ENCODE results near the gene RGPD8.
"Not testable (repeated sequence)": the region's sequence is repeated elsewhere in the genome, so short reads cannot be mapped to it uniquely, and the experiment has no call there.

DNA sequence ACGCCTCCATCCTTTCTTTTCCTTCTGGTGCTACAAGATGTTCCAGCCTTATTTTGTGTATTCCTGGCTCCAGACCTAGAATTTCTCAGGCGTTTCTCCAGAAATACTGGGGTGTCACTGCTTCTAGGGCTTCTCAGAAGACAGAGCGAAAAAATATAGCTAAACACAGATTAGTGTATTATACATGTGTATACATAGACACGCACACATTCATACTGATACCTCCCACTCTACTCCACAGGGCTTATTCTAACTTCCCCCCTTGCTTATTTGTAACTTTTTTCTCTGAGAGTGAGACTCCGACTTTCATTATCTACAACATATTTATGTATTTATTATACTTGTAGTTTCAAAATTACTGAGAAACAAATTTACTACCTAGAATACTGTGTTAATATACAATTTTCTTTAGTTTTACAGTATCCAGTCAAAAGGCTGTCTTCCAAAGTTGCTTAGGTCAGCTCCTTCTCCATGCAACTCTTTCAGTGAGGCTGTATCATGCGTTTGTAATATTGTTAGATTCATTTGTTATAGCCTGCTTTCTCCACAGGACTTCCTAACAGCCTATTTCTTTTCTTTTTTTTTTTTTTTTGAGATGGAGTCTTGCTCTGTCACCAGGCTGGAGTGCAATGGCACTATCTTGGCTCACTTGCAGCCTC lies 5.3 kb upstream of the RGPD8 start:
- TF ChIP-seq, protein P1, sequence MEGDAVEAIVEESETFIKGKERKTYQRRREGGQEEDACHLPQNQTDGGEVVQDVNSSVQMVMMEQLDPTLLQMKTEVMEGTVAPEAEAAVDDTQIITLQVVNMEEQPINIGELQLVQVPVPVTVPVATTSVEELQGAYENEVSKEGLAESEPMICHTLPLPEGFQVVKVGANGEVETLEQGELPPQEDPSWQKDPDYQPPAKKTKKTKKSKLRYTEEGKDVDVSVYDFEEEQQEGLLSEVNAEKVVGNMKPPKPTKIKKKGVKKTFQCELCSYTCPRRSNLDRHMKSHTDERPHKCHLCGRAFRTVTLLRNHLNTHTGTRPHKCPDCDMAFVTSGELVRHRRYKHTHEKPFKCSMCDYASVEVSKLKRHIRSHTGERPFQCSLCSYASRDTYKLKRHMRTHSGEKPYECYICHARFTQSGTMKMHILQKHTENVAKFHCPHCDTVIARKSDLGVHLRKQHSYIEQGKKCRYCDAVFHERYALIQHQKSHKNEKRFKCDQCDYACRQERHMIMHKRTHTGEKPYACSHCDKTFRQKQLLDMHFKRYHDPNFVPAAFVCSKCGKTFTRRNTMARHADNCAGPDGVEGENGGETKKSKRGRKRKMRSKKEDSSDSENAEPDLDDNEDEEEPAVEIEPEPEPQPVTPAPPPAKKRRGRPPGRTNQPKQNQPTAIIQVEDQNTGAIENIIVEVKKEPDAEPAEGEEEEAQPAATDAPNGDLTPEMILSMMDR (IDR thresholded peaks at IDR 0.05) = not testable (repeated sequence)
- TF ChIP-seq EZH2 (IDR thresholded peaks at IDR 0.05; ENCODE audit: borderline replicate concordance, insufficient read depth, low read depth, low read length, poor library complexity, severe bottlenecking) = not testable (repeated sequence)
